HG02973 (cell line): ENCODE results near the gene DRC1.
"Not testable (repeated sequence)": the region's sequence is repeated elsewhere in the genome, so short reads cannot be mapped to it uniquely, and the experiment has no call there.

Experiments
- ATAC-seq: cut with Tn5 transposase; IDR thresholded peaks from one replicate; pipeline ENCODE4 v1.9.1; 2021; ENCODE audit warnings: moderate library complexity; ENCODE audit not compliant: unreplicated experiment

DRC1 gene

GRCh38 chr2:26401739-26402541, at the start of gene DRC1:
DRC1 (plus strand) TSS chr2:26401920; CDS start chr2:26401990, 70 bp downstream.
- no peak for ATAC-seq

- no peak for ATAC-seq
Observed at GRCh38 chr2:26352892-26353291, 48.8 kb upstream of the DRC1 start.

GRCh38 chr2:26354469-26354868, 47.3 kb upstream of the DRC1 start:
- ATAC-seq, result not testable (repeated sequence)

- ATAC-seq, result no peak
Observed at GRCh38 chr2:26355038-26355995, 46.4 kb upstream of the DRC1 start.

- ATAC-seq, result no peak
Observed at GRCh38 chr2:26356111-26356510, 45.6 kb upstream of the DRC1 start.

GRCh38 chr2:26356771-26357170, 44.9 kb upstream of the DRC1 start:
- no peak for ATAC-seq

GRCh38 chr2:26359886-26360473, 41.7 kb upstream of the DRC1 start:
- ATAC-seq, result no peak

- ATAC-seq, result no peak
Observed at GRCh38 chr2:26363323-26363722, 38.4 kb upstream of the DRC1 start.

- no peak for ATAC-seq
Observed at GRCh38 chr2:26363958-26364357, 37.8 kb upstream of the DRC1 start.

GRCh38 chr2:26364669-26365068, 37.1 kb upstream of the DRC1 start:
- ATAC-seq, result no peak

GRCh38 chr2:26366957-26367356, 34.8 kb upstream of the DRC1 start:
- ATAC-seq, result no peak

GRCh38 chr2:26369664-26370063, 32.1 kb upstream of the DRC1 start:
- not testable (repeated sequence) for ATAC-seq

GRCh38 chr2:26370909-26371308, 30.8 kb upstream of the DRC1 start:
- not testable (repeated sequence) for ATAC-seq

GRCh38 chr2:26376799-26377198, 24.9 kb upstream of the DRC1 start:
- ATAC-seq, result no peak

- ATAC-seq, result no peak
Observed at GRCh38 chr2:26380281-26380680, 21.4 kb upstream of the DRC1 start.

GRCh38 chr2:26382564-26382963, 19.2 kb upstream of the DRC1 start:
- ATAC-seq, result no peak

- no peak for ATAC-seq
Observed at GRCh38 chr2:26384183-26384582, 17.5 kb upstream of the DRC1 start.

- ATAC-seq, result no peak
Observed at GRCh38 chr2:26384597-26384996, 17.1 kb upstream of the DRC1 start.

- no peak for ATAC-seq
Observed at GRCh38 chr2:26387189-26387588, 14.5 kb upstream of the DRC1 start.

GRCh38 chr2:26394694-26395093, 7.0 kb upstream of the DRC1 start:
- ATAC-seq, result no peak

- ATAC-seq, result no peak
Observed at GRCh38 chr2:26395394-26395793, 6.3 kb upstream of the DRC1 start.
